H7 (cell line): ENCODE measurements around the gene LRRC28. TPM values are rescaled to one million over a fixed set of nuclear protein-coding genes. Genes with fewer than 3 reads are reported as not detected.
"Not testable (repeated sequence)": the region's sequence is repeated elsewhere in the genome, so short reads cannot be mapped to it uniquely, and the experiment has no call there.

Experiments used
- DNase-seq: peaks from one replicate; pipeline ENCODE4 v3.0.0; 2012
- H3K27me3 ChIP-seq: 2 replicates; pipeline ENCODE4 v1.6.0; 2011; ENCODE audit warnings: mild to moderate bottlenecking, low read length; ENCODE audit not compliant: control insufficient read depth, insufficient read depth
- H3K36me3 ChIP-seq: replicated peaks from 2 replicates; pipeline ENCODE4 v1.5.1; 2011; ENCODE audit warnings: low read length; ENCODE audit not compliant: control insufficient read depth, insufficient read depth
- H3K4me3 ChIP-seq: 2 replicates; pipeline ENCODE4 v1.5.1; 2011; ENCODE audit warnings: low read depth, mild to moderate bottlenecking, control low read depth, low read length, moderate library complexity; ENCODE audit not compliant: insufficient read depth
- total RNA-seq: library from RNA; depleted of rRNA; stranded (reverse); fragments of >200 nt; shearing (Covaris generic); gene quantifications from 2 replicates; pipeline ENCODE4 v1.2.3, GENCODE V29; 2014

The LRRC28 gene
- total RNA-seq, 1 experiment from 2014 or later, result 25.0 TPM

- Histone ChIP-seq H3K36me3 (no peaks in the 10 kb centered on the region), H3K27me3 (no peaks in the 10 kb centered on the region), H3K4me3 (no peak overlapping the region)
- DNase-seq, result no peak
Measured at GRCh38 chr15:99399618-99400017, 148.3 kb downstream of the LRRC28 start.

- not testable (repeated sequence) for H3K36me3 ChIP-seq, DNase-seq, H3K4me3 ChIP-seq, H3K27me3 ChIP-seq
Measured at GRCh38 chr15:99401216-99401615, 149.9 kb downstream of the LRRC28 start.

GRCh38 chr15:99402014-99402729 lies 150.9 kb downstream of the LRRC28 start:
- Histone ChIP-seq H3K4me3 (no peak overlapping the region), H3K27me3 (no peaks in the 10 kb centered on the region), H3K36me3 (no peaks in the 10 kb centered on the region)
- peak; percentile 50 for DNase-seq

GRCh38 chr15:99403597-99403996 lies 152.3 kb downstream of the LRRC28 start:
- H3K27me3 ChIP-seq, result no peaks in the 10 kb centered on the region
- H3K36me3 ChIP-seq, result no peaks in the 10 kb centered on the region
- DNase-seq, result peak; percentile 22
- H3K4me3 ChIP-seq, result no peak overlapping the region

- DNase-seq, result peak; percentile 44
- H3K4me3 ChIP-seq, result no peak overlapping the region
- H3K36me3 ChIP-seq, result no peaks in the 10 kb centered on the region
- no peaks in the 10 kb centered on the region for H3K27me3 ChIP-seq
Measured at GRCh38 chr15:99404454-99404853, 153.2 kb downstream of the LRRC28 start.

GRCh38 chr15:99406120-99406519 lies 154.8 kb downstream of the LRRC28 start:
- DNase-seq, result no peak

GRCh38 chr15:99406716-99407487 lies 155.6 kb downstream of the LRRC28 start:
- Histone ChIP-seq H3K27me3 (no peaks in the 10 kb centered on the region), H3K36me3 (no peaks in the 10 kb centered on the region), H3K4me3 (no peak overlapping the region)
- no peak for DNase-seq

More at GRCh38 chr15:99406120-99406519, 154.8 kb downstream of the LRRC28 start:
- no peaks in the 10 kb centered on the region for H3K36me3 ChIP-seq
- H3K27me3 ChIP-seq, result no peaks in the 10 kb centered on the region
- no peak overlapping the region for H3K4me3 ChIP-seq

- Histone ChIP-seq H3K27me3 (no peaks in the 10 kb centered on the region), H3K36me3 (no peaks in the 10 kb centered on the region), H3K4me3 (no peak overlapping the region)
- DNase-seq, result no peak
Measured at GRCh38 chr15:99407716-99408115, 156.4 kb downstream of the LRRC28 start.

GRCh38 chr15:99408236-99409096 lies 157.2 kb downstream of the LRRC28 start:
- Histone ChIP-seq H3K36me3 (no peaks in the 10 kb centered on the region), H3K27me3 (no peaks in the 10 kb centered on the region), H3K4me3 (no peak overlapping the region)
- DNase-seq, result no peak

- Histone ChIP-seq H3K4me3 (no peak overlapping the region), H3K27me3 (no peaks in the 10 kb centered on the region), H3K36me3 (no peaks in the 10 kb centered on the region)
- DNase-seq, result peak; percentile 88
Measured at GRCh38 chr15:99409097-99409473, 157.8 kb downstream of the LRRC28 start.

- Histone ChIP-seq H3K36me3 (no peaks in the 10 kb centered on the region), H3K4me3 (no peak overlapping the region), H3K27me3 (no peaks in the 10 kb centered on the region)
- DNase-seq, result peak; percentile 13
Measured at GRCh38 chr15:99409560-99409959, 158.3 kb downstream of the LRRC28 start.

- no peaks in the 10 kb centered on the region for H3K27me3 ChIP-seq
- peak; percentile 30 for DNase-seq
- H3K4me3 ChIP-seq, result no peak overlapping the region
- H3K36me3 ChIP-seq, result no peaks in the 10 kb centered on the region
Measured at GRCh38 chr15:99410477-99410876, 159.2 kb downstream of the LRRC28 start.

- H3K27me3 ChIP-seq, result no peaks in the 10 kb centered on the region
- DNase-seq, result no peak
- H3K4me3 ChIP-seq, result no peak overlapping the region
- no peaks in the 10 kb centered on the region for H3K36me3 ChIP-seq
Measured at GRCh38 chr15:99411234-99411633, 160.0 kb downstream of the LRRC28 start.

- Histone ChIP-seq H3K4me3 (no peak overlapping the region), H3K27me3 (no peaks in the 10 kb centered on the region), H3K36me3 (no peaks in the 10 kb centered on the region)
- DNase-seq, result peak; percentile 13
Measured at GRCh38 chr15:99412082-99412481, 160.8 kb downstream of the LRRC28 start.
